ENCODE results near the gene MKNK2.

DNA sequence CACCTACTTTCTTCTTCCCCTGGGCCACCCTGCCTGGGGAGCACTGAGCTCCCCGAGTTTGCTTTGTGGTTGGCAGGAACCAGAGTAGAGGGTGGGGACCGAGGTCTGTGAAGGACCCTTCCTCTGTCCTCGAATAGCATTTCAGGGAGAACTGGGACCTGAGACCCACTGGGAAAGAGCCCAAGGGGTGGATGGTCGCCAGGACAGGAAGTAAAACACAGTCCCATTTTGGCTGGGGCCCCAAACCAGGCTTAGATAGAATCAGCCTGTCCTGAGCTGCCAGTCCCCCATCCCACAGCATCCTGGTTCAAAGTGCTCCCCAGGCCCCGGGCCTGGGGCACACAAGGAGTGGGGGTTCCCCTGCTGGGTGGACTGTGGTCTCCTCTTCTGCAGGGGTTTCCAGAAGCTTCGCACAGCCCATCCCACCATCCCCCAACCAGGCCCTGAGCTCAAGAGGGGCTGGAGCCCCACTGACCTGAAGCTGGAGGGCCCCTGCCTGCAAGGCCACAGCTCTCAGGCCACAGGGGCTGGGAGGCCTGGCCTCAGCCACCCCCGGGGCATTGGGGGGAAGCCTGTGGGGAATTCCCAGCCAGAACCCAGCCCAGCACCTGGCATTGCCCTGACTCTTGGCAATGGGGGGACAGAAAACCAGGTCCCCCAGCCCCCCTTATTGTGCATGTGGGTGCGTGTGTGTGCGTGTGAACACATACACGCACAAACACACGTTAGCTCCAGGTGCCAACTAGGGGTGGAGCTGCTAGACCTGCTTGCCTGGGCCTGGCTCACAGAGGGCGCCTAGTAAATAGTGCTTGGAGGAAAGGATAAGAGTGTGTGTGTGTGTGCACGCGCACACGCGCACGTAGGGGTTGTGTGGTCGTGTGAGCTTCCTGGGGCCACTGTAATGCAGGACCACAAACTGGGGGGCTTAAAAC is 995 bp upstream of the MKNK2 start:
- TF ChIP-seq EP300 (IDR thresholded peaks at IDR 0.05; ENCODE audit: borderline replicate concordance) (no peak), CEBPB (IDR thresholded peaks at IDR 0.05) (no peak), EGR1 (IDR thresholded peaks at IDR 0.05) (no peak), TEAD4 (IDR thresholded peaks at IDR 0.05) (no peak), YY1 (IDR thresholded peaks at IDR 0.05; ENCODE audit: low read depth) (no peak), TAF1 (IDR thresholded peaks at IDR 0.05; ENCODE audit: low read depth) (no peak), RAD21 (IDR thresholded peaks at IDR 0.05; ENCODE audit: low read depth) (no peak)

Measured in Ishikawa (cell line).